Neural cell (in vitro differentiated cells): ENCODE measurements around the gene APMAP. TPM values are rescaled to one million over a fixed set of nuclear protein-coding genes. Genes with fewer than 3 reads are reported as not detected.

Source experiments
- H2AFZ ChIP-seq: fragments of 200-600, 300-800 bp; sonication (generic), shearing (Covaris generic); 2 replicates; pipeline ENCODE4 v1.6.0; 2014; ENCODE audit warnings: low read depth, mild to moderate bottlenecking, antibody characterized with exemption, low read length, moderate library complexity
- H3F3A ChIP-seq: fragments of 200-600 bp; shearing (Covaris generic); 2 replicates; pipeline ENCODE4 v1.6.1; 2016; ENCODE audit warnings: mild to moderate bottlenecking, moderate library complexity, mixed read lengths, antibody characterized with exemption, low read length; ENCODE audit not compliant: insufficient read depth, poor library complexity, severe bottlenecking
- H3K27ac ChIP-seq: fragments of 200-600, 300-800 bp; sonication (generic), shearing (Covaris generic); 2 replicates; pipeline ENCODE4 v1.5.1; 2014; ENCODE audit warnings: mild to moderate bottlenecking, low read length, moderate library complexity
- H3K27me3 ChIP-seq: fragments of 300-800, 200-600 bp; sonication (generic), shearing (Covaris generic); 2 replicates; pipeline ENCODE4 v1.6.0; 2014; ENCODE audit warnings: mild to moderate bottlenecking, low read depth, low read length, moderate library complexity; ENCODE audit not compliant: insufficient read depth
- H3K36me3 ChIP-seq: fragments of 300-800, 200-600 bp; sonication (generic), shearing (Covaris generic); 2 replicates; pipeline ENCODE4 v1.5.1; 2014; ENCODE audit warnings: mild to moderate bottlenecking, antibody characterized with exemption, low read length, moderate library complexity; ENCODE audit not compliant: insufficient read depth
- H3K4me2 ChIP-seq: fragments of 300-800, 200-600 bp; sonication (generic), shearing (Covaris generic); 2 replicates; pipeline ENCODE4 v1.6.0; 2014; ENCODE audit warnings: mild to moderate bottlenecking, low read length
- H3K4me3 ChIP-seq: fragments of 300-800, 200-600 bp; sonication (generic), shearing (Covaris generic); 2 replicates; pipeline ENCODE4 v1.5.1; 2014; ENCODE audit warnings: mild to moderate bottlenecking, low read length, moderate library complexity
- H3K79me2 ChIP-seq: fragments of 200-600 bp; shearing (Covaris generic); replicated peaks from 2 replicates; pipeline ENCODE4 v1.6.0; 2014; ENCODE audit warnings: mild to moderate bottlenecking, low read length, moderate library complexity; ENCODE audit not compliant: insufficient read depth
- H3K9ac ChIP-seq: fragments of 300-800, 200-600 bp; sonication (generic), shearing (Covaris generic); 2 replicates; pipeline ENCODE4 v1.6.1; 2016; ENCODE audit warnings: mild to moderate bottlenecking, low read length, mixed read lengths
- H3K9me2 ChIP-seq: fragments of 200-600 bp; shearing (Covaris generic); 2 replicates; pipeline ENCODE4 v1.6.1; 2016; ENCODE audit warnings: mild to moderate bottlenecking, low read length, mixed read lengths; ENCODE audit not compliant: insufficient read depth
- H3K9me3 ChIP-seq: fragments of 200-600, 300-800 bp; sonication (generic), shearing (Covaris generic); 2 replicates; pipeline ENCODE4 v1.6.1; 2016; ENCODE audit warnings: mild to moderate bottlenecking, mixed run types, low read length, moderate library complexity, mixed read lengths
- H4K20me1 ChIP-seq: fragments of 200-600 bp; shearing (Covaris generic); 2 replicates; pipeline ENCODE4 v1.6.1; 2016; ENCODE audit warnings: mild to moderate bottlenecking, mixed run types; ENCODE audit not compliant: insufficient read depth
- EP300 ChIP-seq: fragments of 450-650 bp; conservative IDR thresholded peaks from 2 replicates; pipeline ENCODE4 v1.6.1; 2014; ENCODE audit warnings: antibody characterized with exemption, mild to moderate bottlenecking, moderate library complexity; ENCODE audit not compliant: poor library complexity, severe bottlenecking
- EZH2 ChIP-seq: fragments of 200-600, 300-800 bp; shearing (Covaris generic), sonication (generic); IDR thresholded peaks from 2 replicates; pipeline ENCODE4 v1.6.1; 2014; ENCODE audit warnings: antibody characterized with exemption, low read length, borderline replicate concordance, mild to moderate bottlenecking; ENCODE audit not compliant: insufficient read depth, poor library complexity, severe bottlenecking
- MXI1 ChIP-seq: fragments of 450-650 bp; conservative IDR thresholded peaks from 2 replicates; pipeline ENCODE4 v1.6.1; 2014; ENCODE audit warnings: antibody characterized with exemption, mild to moderate bottlenecking; ENCODE audit not compliant: poor library complexity, severe bottlenecking
- RAD21 ChIP-seq: fragments of 450-650 bp; conservative IDR thresholded peaks from 2 replicates; pipeline ENCODE4 v1.6.1; 2014; ENCODE audit warnings: antibody characterized with exemption, mild to moderate bottlenecking, moderate library complexity
- SMC3 ChIP-seq: fragments of 450-650 bp; conservative IDR thresholded peaks from 2 replicates; pipeline ENCODE4 v1.6.1; 2014; ENCODE audit warnings: antibody characterized with exemption, mild to moderate bottlenecking, moderate library complexity; ENCODE audit not compliant: poor library complexity
- TAF1 ChIP-seq: IDR thresholded peaks from 2 replicates; pipeline ENCODE4 v1.6.1; 2012; ENCODE audit warnings: low read depth
- polyA plus RNA-seq: library from polyadenylated mRNA; depleted of rRNA; stranded (reverse); fragments of >200 nt; gene quantifications from 2 replicates; pipeline ENCODE4 v1.2.3, GENCODE V29; 2014
- small RNA-seq, 3 experiments: library from RNA; depleted of rRNA; stranded (forward); fragments of <200 nt; gene quantifications; one replicate each; pipeline ENCODE3, GENCODE V24; 2012
- TF ChIP-seq, protein P1 (sequence below): IDR thresholded peaks from 2 replicates; pipeline ENCODE4 v1.6.1; 2012; ENCODE audit warnings: borderline replicate concordance

APMAP gene
- polyA plus RNA-seq, 1 donor from 2014 or later, result 140 TPM

DNA sequence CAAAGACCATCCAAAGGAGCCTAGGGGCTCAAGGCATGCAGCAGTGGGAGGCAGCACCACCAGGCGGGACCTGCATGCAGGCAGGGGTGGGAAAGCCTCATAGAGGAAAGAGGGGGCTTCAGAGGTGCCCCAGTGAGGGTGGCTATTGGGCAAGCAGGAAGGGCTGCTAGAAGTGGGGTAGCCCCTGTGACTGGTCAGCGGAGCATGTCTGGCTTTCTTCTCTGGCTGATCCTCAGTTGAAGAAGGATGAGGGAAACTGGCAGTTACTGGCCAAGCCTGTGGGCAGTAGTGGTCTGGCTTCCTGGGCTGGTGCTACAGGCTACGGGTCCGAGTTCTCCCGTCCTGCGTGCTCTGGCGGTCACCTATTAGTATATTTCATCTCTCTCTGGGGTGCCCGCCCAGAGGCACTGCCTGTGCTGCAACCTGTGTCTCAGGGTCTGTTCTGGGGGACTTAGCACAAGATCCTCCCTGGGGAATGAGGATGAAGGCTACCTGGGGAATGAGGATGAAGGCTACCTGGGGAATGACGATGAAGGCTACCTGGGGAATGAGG lies 79.4 kb downstream of the APMAP start:
- Histone ChIP-seq H3K9me3 (no peaks in the 10 kb centered on the region), H3K79me2 (no peaks in the 10 kb centered on the region), H3K4me3 (no peak overlapping the region), H3K36me3 (no peaks in the 10 kb centered on the region), H4K20me1 (no peaks in the 10 kb centered on the region), H3F3A (no peaks in the 10 kb centered on the region), H3K4me2 (no peak overlapping the region), H3K9me2 (no peaks in the 10 kb centered on the region), H3K27ac (no peak overlapping the region), H3K9ac (no peak overlapping the region), H3K27me3 (no peaks in the 10 kb centered on the region), H2AFZ (no peak overlapping the region)
- TF ChIP-seq, protein P1, sequence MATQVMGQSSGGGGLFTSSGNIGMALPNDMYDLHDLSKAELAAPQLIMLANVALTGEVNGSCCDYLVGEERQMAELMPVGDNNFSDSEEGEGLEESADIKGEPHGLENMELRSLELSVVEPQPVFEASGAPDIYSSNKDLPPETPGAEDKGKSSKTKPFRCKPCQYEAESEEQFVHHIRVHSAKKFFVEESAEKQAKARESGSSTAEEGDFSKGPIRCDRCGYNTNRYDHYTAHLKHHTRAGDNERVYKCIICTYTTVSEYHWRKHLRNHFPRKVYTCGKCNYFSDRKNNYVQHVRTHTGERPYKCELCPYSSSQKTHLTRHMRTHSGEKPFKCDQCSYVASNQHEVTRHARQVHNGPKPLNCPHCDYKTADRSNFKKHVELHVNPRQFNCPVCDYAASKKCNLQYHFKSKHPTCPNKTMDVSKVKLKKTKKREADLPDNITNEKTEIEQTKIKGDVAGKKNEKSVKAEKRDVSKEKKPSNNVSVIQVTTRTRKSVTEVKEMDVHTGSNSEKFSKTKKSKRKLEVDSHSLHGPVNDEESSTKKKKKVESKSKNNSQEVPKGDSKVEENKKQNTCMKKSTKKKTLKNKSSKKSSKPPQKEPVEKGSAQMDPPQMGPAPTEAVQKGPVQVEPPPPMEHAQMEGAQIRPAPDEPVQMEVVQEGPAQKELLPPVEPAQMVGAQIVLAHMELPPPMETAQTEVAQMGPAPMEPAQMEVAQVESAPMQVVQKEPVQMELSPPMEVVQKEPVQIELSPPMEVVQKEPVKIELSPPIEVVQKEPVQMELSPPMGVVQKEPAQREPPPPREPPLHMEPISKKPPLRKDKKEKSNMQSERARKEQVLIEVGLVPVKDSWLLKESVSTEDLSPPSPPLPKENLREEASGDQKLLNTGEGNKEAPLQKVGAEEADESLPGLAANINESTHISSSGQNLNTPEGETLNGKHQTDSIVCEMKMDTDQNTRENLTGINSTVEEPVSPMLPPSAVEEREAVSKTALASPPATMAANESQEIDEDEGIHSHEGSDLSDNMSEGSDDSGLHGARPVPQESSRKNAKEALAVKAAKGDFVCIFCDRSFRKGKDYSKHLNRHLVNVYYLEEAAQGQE, result no peak
- TF ChIP-seq MXI1 (no peak), TAF1 (no peak), EP300 (no peak), EZH2 (no peak), SMC3 (no peak), RAD21 (no peak)

Small RNAs within 50 kb of the gene (small RNA-seq; reads per million reads assigned to genes)
- gene RNU6-1257P, result 0 reads per million in 3 experiments

Other genes with a start within 250 kb of the APMAP start
- gene CST7, start 43.5 kb downstream of the APMAP start, polyA plus RNA-seq, result not detected in 2 replicates
- gene ACSS1, start 65.4 kb upstream of the APMAP start, polyA plus RNA-seq, result 0.14 TPM in 1 of 2 replicates, not detected in the other
- not detected in 2 replicates for gene VSX1, start 89.4 kb upstream of the APMAP start, polyA plus RNA-seq
- gene ENTPD6, start 203.0 kb upstream of the APMAP start, polyA plus RNA-seq, result 143 and 184 TPM in 2 replicates